ENCODE data around the gene TMEM51.

TMEM51 gene

DNA sequence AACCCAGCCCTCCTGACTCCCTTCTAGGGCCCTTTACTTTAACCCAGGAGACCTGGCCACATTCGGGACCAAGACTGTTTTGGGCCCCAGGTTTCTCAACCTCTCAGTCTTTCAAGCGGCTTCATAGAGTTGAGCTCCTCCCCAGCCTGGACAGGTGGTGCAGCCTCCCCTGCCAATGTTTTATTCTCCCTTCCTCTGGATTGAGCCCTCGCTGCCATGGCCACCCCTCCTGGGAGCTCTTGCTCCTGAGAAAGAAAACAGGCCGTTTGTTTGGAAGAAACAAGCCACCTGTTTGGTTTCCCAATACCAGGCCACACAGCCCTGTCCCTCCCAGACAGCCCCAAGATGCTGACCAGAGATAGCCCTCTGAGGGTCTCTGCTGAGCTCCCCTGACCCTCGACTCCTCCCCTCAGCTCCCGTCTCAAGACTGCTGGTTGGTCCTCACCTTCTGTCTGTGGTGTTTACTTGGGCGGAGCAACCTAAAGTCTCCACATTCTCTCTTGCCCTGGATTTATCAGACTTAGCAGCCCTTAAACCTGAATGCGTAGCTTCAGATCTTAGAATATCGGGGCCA lies 3.3 kb downstream of the TMEM51 start:
- TF ChIP-seq SIN3A (IDR thresholded peaks at IDR 0.05; ENCODE audit: borderline replicate concordance, insufficient read depth, low read length): no peak
- TF ChIP-seq, protein P1, sequence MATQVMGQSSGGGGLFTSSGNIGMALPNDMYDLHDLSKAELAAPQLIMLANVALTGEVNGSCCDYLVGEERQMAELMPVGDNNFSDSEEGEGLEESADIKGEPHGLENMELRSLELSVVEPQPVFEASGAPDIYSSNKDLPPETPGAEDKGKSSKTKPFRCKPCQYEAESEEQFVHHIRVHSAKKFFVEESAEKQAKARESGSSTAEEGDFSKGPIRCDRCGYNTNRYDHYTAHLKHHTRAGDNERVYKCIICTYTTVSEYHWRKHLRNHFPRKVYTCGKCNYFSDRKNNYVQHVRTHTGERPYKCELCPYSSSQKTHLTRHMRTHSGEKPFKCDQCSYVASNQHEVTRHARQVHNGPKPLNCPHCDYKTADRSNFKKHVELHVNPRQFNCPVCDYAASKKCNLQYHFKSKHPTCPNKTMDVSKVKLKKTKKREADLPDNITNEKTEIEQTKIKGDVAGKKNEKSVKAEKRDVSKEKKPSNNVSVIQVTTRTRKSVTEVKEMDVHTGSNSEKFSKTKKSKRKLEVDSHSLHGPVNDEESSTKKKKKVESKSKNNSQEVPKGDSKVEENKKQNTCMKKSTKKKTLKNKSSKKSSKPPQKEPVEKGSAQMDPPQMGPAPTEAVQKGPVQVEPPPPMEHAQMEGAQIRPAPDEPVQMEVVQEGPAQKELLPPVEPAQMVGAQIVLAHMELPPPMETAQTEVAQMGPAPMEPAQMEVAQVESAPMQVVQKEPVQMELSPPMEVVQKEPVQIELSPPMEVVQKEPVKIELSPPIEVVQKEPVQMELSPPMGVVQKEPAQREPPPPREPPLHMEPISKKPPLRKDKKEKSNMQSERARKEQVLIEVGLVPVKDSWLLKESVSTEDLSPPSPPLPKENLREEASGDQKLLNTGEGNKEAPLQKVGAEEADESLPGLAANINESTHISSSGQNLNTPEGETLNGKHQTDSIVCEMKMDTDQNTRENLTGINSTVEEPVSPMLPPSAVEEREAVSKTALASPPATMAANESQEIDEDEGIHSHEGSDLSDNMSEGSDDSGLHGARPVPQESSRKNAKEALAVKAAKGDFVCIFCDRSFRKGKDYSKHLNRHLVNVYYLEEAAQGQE (IDR thresholded peaks at IDR 0.05; ENCODE audit: insufficient read depth in 1 of 2, low read depth in 2 of 2, low read length in 2 of 2): no peak

DNA sequence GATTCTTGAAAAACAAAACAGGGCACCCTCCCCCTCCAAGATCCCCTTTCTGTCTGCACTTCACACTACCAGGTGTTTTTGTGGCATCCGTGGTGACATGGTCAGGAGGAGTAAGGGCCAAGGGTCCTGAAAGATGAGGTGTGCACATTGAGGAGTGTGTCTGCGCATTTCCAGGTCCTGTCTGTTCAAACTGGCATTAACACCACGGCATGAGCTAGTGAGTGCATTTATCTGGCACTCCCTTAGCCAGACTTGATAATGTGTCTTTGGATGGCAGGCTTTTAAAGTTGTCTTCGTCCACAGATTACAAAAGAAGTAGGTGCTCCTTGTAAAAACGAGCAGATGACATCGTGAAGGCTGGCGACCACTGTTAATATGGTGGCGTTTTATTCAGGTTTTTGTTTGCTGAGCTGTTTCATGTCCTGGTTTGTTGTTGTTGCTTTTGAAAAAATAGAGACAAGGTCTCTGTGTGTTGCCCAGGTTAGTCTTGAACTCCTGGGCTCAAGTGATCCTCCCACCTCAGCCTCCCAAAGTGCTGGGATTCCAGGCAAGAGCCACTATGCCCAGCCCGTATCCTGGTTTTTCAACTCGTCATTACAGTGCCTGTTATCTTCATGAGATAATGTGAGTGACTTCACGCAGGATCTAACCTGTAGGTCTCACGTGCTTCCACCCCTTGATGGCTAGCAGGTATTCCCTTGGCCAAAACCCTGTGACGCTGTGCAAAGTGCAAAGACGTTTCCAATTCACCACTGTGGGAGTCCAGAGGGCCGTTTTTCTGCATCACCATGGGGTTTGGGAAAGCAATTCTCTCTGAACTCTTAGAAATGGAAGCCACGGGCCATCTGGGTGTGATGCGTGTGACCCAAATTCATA lies 4.2 kb downstream of the TMEM51 start:
- TF ChIP-seq POLR2AphosphoS5 (IDR thresholded peaks at IDR 0.05; ENCODE audit: low read depth, low read length) (no peak), FOXP2 (optimal IDR thresholded peaks at IDR 0.05; ENCODE audit: borderline replicate concordance, extremely low read depth, extremely low read length, insufficient read depth) (no peak), SIN3A (IDR thresholded peaks at IDR 0.05; ENCODE audit: borderline replicate concordance, insufficient read depth, low read length) (no peak), TAF1 (IDR thresholded peaks at IDR 0.05; ENCODE audit: borderline replicate concordance, insufficient read depth, low read length) (no peak)
- TF ChIP-seq, protein P1 (IDR thresholded peaks at IDR 0.05; ENCODE audit: insufficient read depth in 1 of 2, low read depth in 2 of 2, low read length in 2 of 2): no peak

DNA sequence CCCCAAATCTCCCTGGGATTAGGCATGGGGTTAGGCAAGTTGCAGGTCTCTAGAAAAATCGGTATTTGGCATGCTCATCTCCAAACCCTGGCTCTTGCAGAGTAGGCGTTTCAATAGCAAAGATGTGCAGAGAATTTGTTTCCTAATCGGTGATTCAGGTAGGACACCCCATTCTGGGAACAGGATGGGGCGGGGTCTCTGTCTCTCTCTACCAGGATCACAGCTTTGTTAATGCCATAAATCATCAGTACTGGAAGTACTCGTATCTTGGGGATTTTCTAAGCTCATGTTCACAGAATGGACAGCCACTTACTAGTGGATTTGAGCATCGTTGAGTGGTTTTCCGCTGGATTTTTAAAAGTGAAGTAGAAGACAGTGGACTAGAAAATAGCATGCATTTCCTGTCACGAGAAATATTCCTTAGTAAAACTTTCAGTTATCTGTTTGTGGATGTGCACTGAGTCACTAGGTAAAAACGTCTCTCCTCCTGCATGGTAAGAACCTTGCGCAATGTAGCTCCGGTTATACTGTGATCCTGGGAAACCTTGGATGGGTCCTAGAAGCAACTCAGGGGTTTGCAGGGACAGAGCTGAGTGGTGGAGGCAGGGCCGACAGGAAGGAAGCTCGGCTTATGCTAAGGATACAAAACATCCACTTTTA lies 5.1 kb downstream of the TMEM51 start:
- TF ChIP-seq POLR2AphosphoS5 (IDR thresholded peaks at IDR 0.05; ENCODE audit: low read depth, low read length) (no peak), SIN3A (IDR thresholded peaks at IDR 0.05; ENCODE audit: borderline replicate concordance, insufficient read depth, low read length) (no peak), FOXP2 (optimal IDR thresholded peaks at IDR 0.05; ENCODE audit: borderline replicate concordance, extremely low read depth, extremely low read length, insufficient read depth) (no peak), TAF1 (IDR thresholded peaks at IDR 0.05; ENCODE audit: borderline replicate concordance, insufficient read depth, low read length) (no peak)
- TF ChIP-seq, protein P1 (IDR thresholded peaks at IDR 0.05; ENCODE audit: insufficient read depth in 1 of 2, low read depth in 2 of 2, low read length in 2 of 2): no peak

DNA sequence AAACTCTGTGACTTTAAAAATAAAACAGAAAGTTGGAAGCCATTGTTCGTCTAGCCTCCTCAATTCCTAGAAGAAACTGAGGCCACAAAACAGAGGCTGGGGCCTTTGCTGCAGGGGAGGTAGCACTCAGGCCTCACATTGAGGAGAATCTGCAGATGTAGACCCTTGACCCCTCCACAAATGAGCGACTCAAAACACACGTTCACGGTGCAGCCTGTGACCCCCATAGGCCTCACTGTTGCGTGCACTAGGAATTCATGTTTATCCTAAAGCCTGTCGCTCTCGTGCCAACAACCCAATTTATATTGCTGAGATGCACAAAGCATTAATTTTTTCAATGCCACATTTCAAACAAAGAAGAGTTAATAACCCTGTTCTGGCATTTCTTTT lies 5.6 kb downstream of the TMEM51 start:
- TF ChIP-seq POLR2AphosphoS5 (IDR thresholded peaks at IDR 0.05; ENCODE audit: low read depth, low read length): no peak
- no peak for TF ChIP-seq SIN3A (IDR thresholded peaks at IDR 0.05; ENCODE audit: borderline replicate concordance, insufficient read depth, low read length)
- TF ChIP-seq, protein P1 (IDR thresholded peaks at IDR 0.05; ENCODE audit: insufficient read depth in 1 of 2, low read depth in 2 of 2, low read length in 2 of 2): no peak
- no peak for TF ChIP-seq TAF1 (IDR thresholded peaks at IDR 0.05; ENCODE audit: borderline replicate concordance, insufficient read depth, low read length)
- TF ChIP-seq FOXP2 (optimal IDR thresholded peaks at IDR 0.05; ENCODE audit: borderline replicate concordance, extremely low read depth, extremely low read length, insufficient read depth): no peak
